Liver (tissue), 9 donors: ENCODE data around the gene SELENOH. TPM values are rescaled to one million over a fixed set of nuclear protein-coding genes. Genes with fewer than 3 reads are reported as not detected.
A peak's percentile ranks its signal among the peaks of the same experiment; 100 is the strongest.

Experiments
- DNase-seq: peaks from one replicate; pipeline ENCODE4 v3.0.0-alpha.2; 2017; ENCODE audit warnings: low spot score
- H3K27ac ChIP-seq, 2 donors: one replicate each; pipeline ENCODE4 v1.7.0; 2013; ENCODE audit warnings: inconsistent platforms in 2 of 2, low read length in 2 of 2, control low read depth in 1 of 2, low read depth in 1 of 2, mild to moderate bottlenecking in 1 of 2
- H3K27me3 ChIP-seq, 4 donors: one replicate each; pipeline versions ENCODE4 v1.6.1 to v1.7.0; 2013; ENCODE audit warnings: low read length in 3 of 4, inconsistent platforms in 1 of 4, mild to moderate bottlenecking in 1 of 4, moderate library complexity in 1 of 4; ENCODE audit not compliant: control insufficient read depth in 4 of 4, insufficient read depth in 4 of 4
- H3K36me3 ChIP-seq, 4 donors: one replicate each; pipeline versions ENCODE4 v1.6.1 to v1.7.0; 2013; ENCODE audit warnings: low read length in 3 of 4, mild to moderate bottlenecking in 3 of 4, low read depth in 1 of 4, moderate library complexity in 1 of 4; ENCODE audit not compliant: control insufficient read depth in 4 of 4, insufficient read depth in 3 of 4
- H3K4me1 ChIP-seq, 4 donors: one replicate each; pipeline versions ENCODE4 v1.6.1 to v1.7.0; 2013; ENCODE audit warnings: low read length in 3 of 4, mild to moderate bottlenecking in 3 of 4, moderate library complexity in 1 of 4; ENCODE audit not compliant: control insufficient read depth in 4 of 4, insufficient read depth in 4 of 4
- H3K4me3 ChIP-seq, 3 donors: one replicate each; pipeline versions ENCODE4 v1.6.1 to v1.7.0; 2013; ENCODE audit warnings: low read length in 3 of 3, control low read depth in 1 of 3, low read depth in 1 of 3, mild to moderate bottlenecking in 1 of 3
- H3K9ac ChIP-seq, 2 donors: one replicate each; pipeline ENCODE4 v1.7.0; 2013; ENCODE audit warnings: low read length in 2 of 2, mild to moderate bottlenecking in 2 of 2, moderate library complexity in 2 of 2, control low read depth in 1 of 2, low read depth in 1 of 2
- H3K9me3 ChIP-seq, 4 donors: one replicate each; pipeline versions ENCODE4 v1.6.1 to v1.7.0; 2013; ENCODE audit warnings: low read length in 3 of 4; ENCODE audit not compliant: control insufficient read depth in 4 of 4
- ATF3 ChIP-seq: IDR thresholded peaks from 2 replicates; pipeline ENCODE4 v1.6.1; 2016; ENCODE audit warnings: antibody characterized with exemption
- CTCF ChIP-seq: fragments of 150-350 bp; IDR thresholded peaks from 2 replicates; pipeline ENCODE4 v1.5.1; 2017; ENCODE audit warnings: improper control_type of control experiment, low read depth, low read length; ENCODE audit not compliant: missing input control
- FOXA1 ChIP-seq: IDR thresholded peaks from 2 replicates; pipeline ENCODE4 v1.6.1; 2016; ENCODE audit warnings: antibody characterized with exemption
- FOXA2 ChIP-seq: IDR thresholded peaks from 2 replicates; pipeline ENCODE4 v1.6.1; 2016; ENCODE audit warnings: antibody characterized with exemption
- GABPA ChIP-seq, 2 donors: IDR thresholded peaks in 1 of 2; conservative IDR thresholded peaks in 1 of 2; 2 replicates each; pipeline ENCODE4 v1.6.1; 2016; ENCODE audit warnings: antibody characterized with exemption in 2 of 2, mild to moderate bottlenecking in 1 of 2, moderate library complexity in 1 of 2
- HNF4A ChIP-seq, 2 donors: conservative IDR thresholded peaks; 2 replicates each; pipeline ENCODE4 v1.6.1; 2016; ENCODE audit warnings: antibody characterized with exemption in 2 of 2, mild to moderate bottlenecking in 2 of 2
- HNF4G ChIP-seq: IDR thresholded peaks from 2 replicates; pipeline ENCODE4 v1.6.1; 2016; ENCODE audit warnings: antibody characterized with exemption
- JUND ChIP-seq, 2 donors: IDR thresholded peaks; 2 replicates each; pipeline ENCODE4 v1.6.1; 2016; ENCODE audit warnings: antibody characterized with exemption in 2 of 2
- MAX ChIP-seq: IDR thresholded peaks from 2 replicates; pipeline ENCODE4 v1.6.1; 2016; ENCODE audit warnings: antibody characterized with exemption
- NR2F2 ChIP-seq: IDR thresholded peaks from 2 replicates; pipeline ENCODE4 v1.6.1; 2016; ENCODE audit warnings: antibody characterized with exemption
- RAD21 ChIP-seq, 2 donors: IDR thresholded peaks; 2 replicates each; pipeline ENCODE4 v1.6.1; 2016; ENCODE audit warnings: antibody characterized with exemption in 2 of 2, mild to moderate bottlenecking in 2 of 2
- REST ChIP-seq: IDR thresholded peaks from 2 replicates; pipeline ENCODE4 v1.6.1; 2016; ENCODE audit warnings: antibody characterized with exemption, mild to moderate bottlenecking
- RXRA ChIP-seq, 2 donors: IDR thresholded peaks; 2 replicates each; pipeline ENCODE4 v1.6.1; 2017 to 2018; ENCODE audit warnings: antibody characterized with exemption in 2 of 2, mild to moderate bottlenecking in 1 of 2
- SP1 ChIP-seq: IDR thresholded peaks from 2 replicates; pipeline ENCODE4 v1.6.1; 2018; ENCODE audit warnings: antibody characterized with exemption, mild to moderate bottlenecking
- TAF1 ChIP-seq: conservative IDR thresholded peaks from 2 replicates; pipeline ENCODE4 v1.6.1; 2016; ENCODE audit warnings: antibody characterized with exemption, mild to moderate bottlenecking
- YY1 ChIP-seq: IDR thresholded peaks from 2 replicates; pipeline ENCODE4 v1.6.1; 2016; ENCODE audit warnings: antibody characterized with exemption, mild to moderate bottlenecking
- WGBS: extraction: QIAGEN DNeasy Blood & Tissue Kit; methylation state at CpG from one replicate; pipeline ENCODE4 v1.1.7; 2013; 5-methylcytosine and 5-hydroxymethylcytosine counted together
- polyA plus RNA-seq, 2 donors: library from polyadenylated mRNA; stranded (reverse) in 1 of 2; unstranded in 1 of 2; fragments of 200-250 nt in 1 of 2; fragments of >200 nt in 1 of 2; fragmentation: Nextera tagmentation in 1 of 2; extraction: Ambion mirVana in 1 of 2; gene quantifications; one replicate each; pipeline versions ENCODE4 v1.2.1 to v1.2.3, GENCODE V29; 2013 to 2015
- total RNA-seq, 2 donors: library from RNA; depleted of rRNA; stranded (reverse); fragments of >200 nt; gene quantifications; one replicate each; pipeline ENCODE4 v1.2.3, GENCODE V29; 2014
- donor health status: healthy.
- donor health status: healthy.
- donor health status: healthy.
- donor health status: healthy.
- donor health status: healthy.

Gene SELENOH
- total and polyA plus RNA-seq, 4 donors, result 42.2 to 129 (median 71.4) TPM

- no peak for TF ChIP-seq REST
- no peak for TF ChIP-seq GABPA (IDR thresholded peaks at IDR 0.05 in 1 of 2, conservative IDR thresholded peaks at IDR 0.05 in 1 of 2)
- TF ChIP-seq FOXA2, result no peak
- no peak for TF ChIP-seq MAX
- TF ChIP-seq SP1, result no peak
- no peak for TF ChIP-seq YY1
- TF ChIP-seq RAD21 (IDR thresholded peaks at IDR 0.05), result no peak
- TF ChIP-seq HNF4G, result no peak
- no peak for TF ChIP-seq HNF4A (conservative IDR thresholded peaks at IDR 0.05)
- TF ChIP-seq JUND (IDR thresholded peaks at IDR 0.05), result no peak
- no peak for TF ChIP-seq RXRA (IDR thresholded peaks at IDR 0.05)
Measured at GRCh38 chr11:57751176-57751575, 9.9 kb downstream of the SELENOH start (continued).

- Histone ChIP-seq H3K4me3 (no peak within 1 kb of the TSS), H3K9ac (no peak within 1 kb of the TSS), H3K4me1 (peaks cover 0 to 3% (median 0%) of the 10 kb centered on the region in 4 donors), H3K27me3 (no peaks in the 10 kb centered on the region), H3K9me3 (no peaks in the 10 kb centered on the region), H3K36me3 (no peaks in the 10 kb centered on the region), H3K27ac (no peak within 1 kb of the TSS)
- TF ChIP-seq ATF3 (no peak), RAD21 (IDR thresholded peaks at IDR 0.05) (peak; percentile 79 to 87), YY1 (no peak), CTCF (peak; percentile 59)
- DNase-seq, result no peak
- WGBS, result 50% methylated on average over 10 of the region's 10 CpGs
Measured at GRCh38 chr11:57751676-57752253, 10.5 kb downstream of the SELENOH start, which contains the start of gene BTBD18. BTBD18 (minus strand) TSS chr11:57751819; CDS start chr11:57751188, 631 bp downstream.

GRCh38 chr11:57752954-57753353 lies 11.7 kb downstream of the SELENOH start:
- H3K4me3 ChIP-seq, result no peak overlapping the region
- peaks cover 0 to 3% (median 0%) of the 10 kb centered on the region in 4 donors for H3K4me1 ChIP-seq
- no peaks in the 10 kb centered on the region for H3K36me3 ChIP-seq
- 98% methylated on average over 30 of the region's 30 CpGs for WGBS
- H3K9ac ChIP-seq, result no peak overlapping the region
- H3K9me3 ChIP-seq, result no peaks in the 10 kb centered on the region
- H3K27me3 ChIP-seq, result no peaks in the 10 kb centered on the region
- no peak overlapping the region for H3K27ac ChIP-seq
- no peak for DNase-seq
- no peak for TF ChIP-seq ATF3
- no peak for TF ChIP-seq RAD21 (IDR thresholded peaks at IDR 0.05)
- TF ChIP-seq YY1, result no peak
- TF ChIP-seq CTCF, result no peak
- TF ChIP-seq SP1, result no peak
- no peak for TF ChIP-seq FOXA1
- TF ChIP-seq JUND (IDR thresholded peaks at IDR 0.05), result no peak
- no peak for TF ChIP-seq REST
- no peak for TF ChIP-seq HNF4A (conservative IDR thresholded peaks at IDR 0.05)
- no peak for TF ChIP-seq TAF1
- no peak for TF ChIP-seq GABPA (IDR thresholded peaks at IDR 0.05 in 1 of 2, conservative IDR thresholded peaks at IDR 0.05 in 1 of 2)
- TF ChIP-seq NR2F2, result no peak
